Endothelial cell (in vitro differentiated cells): Measurements from ENCODE around the gene KRT34. TPM values are rescaled to one million over a fixed set of nuclear protein-coding genes. Genes with fewer than 3 reads are reported as not detected.

Source experiments
- DNase-seq: peaks from one replicate; pipeline ENCODE4 v3.0.0; 2021; ENCODE audit warnings: low spot score
- H3K27ac Mint-ChIP-seq: one replicate; pipeline ENCODE4 v1.8.0; 2021; ENCODE audit warnings: mixed read lengths, inconsistent platforms; ENCODE audit not compliant: unreplicated experiment
- H3K27me3 Mint-ChIP-seq: one replicate; pipeline ENCODE4 v1.8.0; 2021; ENCODE audit warnings: mild to moderate bottlenecking, moderate library complexity, mixed read lengths, inconsistent platforms; ENCODE audit not compliant: unreplicated experiment
- H3K36me3 Mint-ChIP-seq: one replicate; pipeline ENCODE4 v1.8.0; 2021; ENCODE audit warnings: mild to moderate bottlenecking, low read depth, mixed read lengths, inconsistent platforms; ENCODE audit not compliant: unreplicated experiment
- H3K4me1 Mint-ChIP-seq: one replicate; pipeline ENCODE4 v1.8.0; 2021; ENCODE audit warnings: mild to moderate bottlenecking, mixed read lengths, inconsistent platforms; ENCODE audit not compliant: unreplicated experiment
- H3K4me3 Mint-ChIP-seq: one replicate; pipeline ENCODE4 v1.8.0; 2021; ENCODE audit warnings: mild to moderate bottlenecking, mixed read lengths, inconsistent platforms; ENCODE audit not compliant: unreplicated experiment
- H3K9me3 Mint-ChIP-seq: one replicate; pipeline ENCODE4 v1.8.0; 2021; ENCODE audit warnings: mixed read lengths, inconsistent platforms; ENCODE audit not compliant: unreplicated experiment
- CTCF ChIP-seq: fragments of 200-600 bp; sonication (generic); IDR thresholded peaks from one replicate; pipeline ENCODE4 v1.5.0; 2021; ENCODE audit warnings: antibody characterized with exemption; ENCODE audit not compliant: unreplicated experiment
- total RNA-seq: library from RNA; stranded (reverse); fragmentation: NEBNext Ultra II Directional; extraction: Animal tissue kit (Norgen Biotek cat#: 25700); gene quantifications from one replicate; pipeline ENCODE4 v1.2.1, GENCODE V29; 2021; ENCODE audit not compliant: unreplicated experiment

The KRT34 gene
- total RNA-seq, 1 donor from 2014 or later = not detected

GRCh38 chr17:41404024-41404671 lies 22.0 kb upstream of the KRT34 start:
- DNase-seq = no peak
- no peaks in the 10 kb centered on the region for H3K9me3 Mint-ChIP-seq
- H3K27me3 Mint-ChIP-seq = peaks cover 1% of the 10 kb centered on the region
- no peak for TF ChIP-seq CTCF
- H3K36me3 Mint-ChIP-seq = no peaks in the 10 kb centered on the region
- no peak overlapping the region for H3K4me3 Mint-ChIP-seq
- no peak overlapping the region for H3K27ac Mint-ChIP-seq
- H3K4me1 Mint-ChIP-seq = no peaks in the 10 kb centered on the region

GRCh38 chr17:41403404-41404023 lies 21.4 kb upstream of the KRT34 start:
- H3K27ac Mint-ChIP-seq = no peak overlapping the region
- DNase-seq = no peak
- H3K36me3 Mint-ChIP-seq = no peaks in the 10 kb centered on the region
- H3K9me3 Mint-ChIP-seq = no peaks in the 10 kb centered on the region
- H3K4me3 Mint-ChIP-seq = no peak overlapping the region
- H3K27me3 Mint-ChIP-seq = peaks cover 1% of the 10 kb centered on the region
- TF ChIP-seq CTCF = no peak
- H3K4me1 Mint-ChIP-seq = no peaks in the 10 kb centered on the region

GRCh38 chr17:41402161-41402560 lies 20.1 kb upstream of the KRT34 start:
- Mint-ChIP-seq H3K27ac (no peak overlapping the region), H3K36me3 (no peaks in the 10 kb centered on the region), H3K4me1 (no peaks in the 10 kb centered on the region), H3K27me3 (peaks cover 1% of the 10 kb centered on the region), H3K9me3 (no peaks in the 10 kb centered on the region), H3K4me3 (no peak overlapping the region)
- no peak for DNase-seq
- TF ChIP-seq CTCF = no peak

GRCh38 chr17:41396996-41397660 lies 15.0 kb upstream of the KRT34 start, which contains the start of gene KRT31:
Gene KRT31, minus strand, starts transcription at chr17:41397608. Its CDS starts 69 bp downstream, at chr17:41397539.
- Mint-ChIP-seq H3K27ac (no peak within 1 kb of the TSS), H3K36me3 (no peaks in the 10 kb centered on the region), H3K4me3 (no peak within 1 kb of the TSS), H3K27me3 (no peaks in the 10 kb centered on the region), H3K4me1 (no peaks in the 10 kb centered on the region), H3K9me3 (no peaks in the 10 kb centered on the region)
- no peak for TF ChIP-seq CTCF
- DNase-seq = no peak

- TF ChIP-seq CTCF = no peak
- peaks cover 2% of the 10 kb centered on the region for H3K27me3 Mint-ChIP-seq
- DNase-seq = no peak
- no peak overlapping the region for H3K27ac Mint-ChIP-seq
- no peak overlapping the region for H3K4me3 Mint-ChIP-seq
- no peaks in the 10 kb centered on the region for H3K36me3 Mint-ChIP-seq
- H3K9me3 Mint-ChIP-seq = no peaks in the 10 kb centered on the region
- no peaks in the 10 kb centered on the region for H3K4me1 Mint-ChIP-seq
Observed at GRCh38 chr17:41396340-41396739, 14.2 kb upstream of the KRT34 start.
